Effector CD4-positive, alpha-beta T cell (primary cell): ENCODE results near the gene RREB1.

ENCODE experiments used
- DNase-seq: peaks from one replicate; pipeline ENCODE4 v3.0.0-alpha.2; 2020

RREB1 gene

GRCh38 chr6:7166410-7167293, 58.9 kb downstream of the RREB1 start:
- DNase-seq: no peak

GRCh38 chr6:7169296-7169721, 61.5 kb downstream of the RREB1 start:
- no peak for DNase-seq

GRCh38 chr6:7170117-7170732, 62.5 kb downstream of the RREB1 start:
- DNase-seq: no peak

GRCh38 chr6:7171119-7171518, 63.4 kb downstream of the RREB1 start:
- DNase-seq: no peak

GRCh38 chr6:7171733-7172132, 64.0 kb downstream of the RREB1 start:
- no peak for DNase-seq

GRCh38 chr6:7172649-7173048, 64.9 kb downstream of the RREB1 start:
- DNase-seq: no peak

GRCh38 chr6:7173843-7174503, 66.2 kb downstream of the RREB1 start:
- no peak for DNase-seq

GRCh38 chr6:7175462-7175861, 67.7 kb downstream of the RREB1 start:
- DNase-seq: no peak

GRCh38 chr6:7176208-7176607, 68.4 kb downstream of the RREB1 start:
- no peak for DNase-seq

- no peak for DNase-seq
Measured at GRCh38 chr6:7178280-7178679, 70.5 kb downstream of the RREB1 start.

GRCh38 chr6:7180751-7181150, 73.0 kb downstream of the RREB1 start:
- DNase-seq: no peak

- DNase-seq: no peak
Measured at GRCh38 chr6:7183707-7184106, 75.9 kb downstream of the RREB1 start.

GRCh38 chr6:7184502-7184901, 76.7 kb downstream of the RREB1 start:
- DNase-seq: no peak

- no peak for DNase-seq
Measured at GRCh38 chr6:7185561-7185960, 77.8 kb downstream of the RREB1 start.

GRCh38 chr6:7188492-7188891, 80.7 kb downstream of the RREB1 start:
- no peak for DNase-seq

- no peak for DNase-seq
Measured at GRCh38 chr6:7189101-7189758, 81.5 kb downstream of the RREB1 start.

GRCh38 chr6:7190791-7191190, 83.0 kb downstream of the RREB1 start:
- DNase-seq: no peak

GRCh38 chr6:7193122-7193521, 85.4 kb downstream of the RREB1 start:
- DNase-seq: no peak

- DNase-seq: no peak
Measured at GRCh38 chr6:7194657-7195056, 86.9 kb downstream of the RREB1 start.

GRCh38 chr6:7195339-7196018, 87.7 kb downstream of the RREB1 start:
- no peak for DNase-seq

- DNase-seq: no peak
Measured at GRCh38 chr6:7196019-7196402, 88.2 kb downstream of the RREB1 start.

GRCh38 chr6:7196685-7197283, 89.0 kb downstream of the RREB1 start:
- no peak for DNase-seq
